DOHH2 (cell line): ENCODE data around the gene LSAMP.

ENCODE experiments used
- H3F3A ChIP-seq: fragments of 200-600 bp; sonication (generic), shearing (Covaris generic); 2 replicates; pipeline ENCODE4 v1.6.0; 2016; ENCODE audit warnings: antibody characterized with exemption, mild to moderate bottlenecking; ENCODE audit not compliant: control insufficient read depth, insufficient read depth
- H3K27ac ChIP-seq: fragments of 200-600 bp; sonication (generic); 2 replicates; pipeline ENCODE4 v1.5.1; 2014; ENCODE audit warnings: low read depth, mild to moderate bottlenecking, low read length, moderate library complexity
- H3K27me3 ChIP-seq: fragments of 200-600 bp; sonication (generic); 2 replicates; pipeline ENCODE4 v1.6.1; 2014; ENCODE audit warnings: mild to moderate bottlenecking, low read length, mixed read lengths; ENCODE audit not compliant: control insufficient read depth
- H3K36me3 ChIP-seq: fragments of 200-600 bp; sonication (generic); 2 replicates; pipeline ENCODE4 v1.6.1; 2014; ENCODE audit warnings: mild to moderate bottlenecking, low read length, moderate library complexity, mixed read lengths; ENCODE audit not compliant: control insufficient read depth
- H3K4me1 ChIP-seq: fragments of 200-600 bp; sonication (generic); 2 replicates; pipeline ENCODE4 v1.6.1; 2014; ENCODE audit warnings: mild to moderate bottlenecking, low read length, mixed read lengths; ENCODE audit not compliant: control insufficient read depth
- H3K4me2 ChIP-seq: fragments of 200-600 bp; sonication (generic); 2 replicates; pipeline ENCODE4 v1.6.0; 2014; ENCODE audit warnings: mild to moderate bottlenecking, low read length, moderate library complexity
- H3K4me3 ChIP-seq: fragments of 200-600 bp; sonication (generic); 2 replicates; pipeline ENCODE4 v1.5.1; 2014; ENCODE audit warnings: mild to moderate bottlenecking, low read length, mixed read lengths
- H3K79me2 ChIP-seq: fragments of 200-600 bp; sonication (generic); 2 replicates; pipeline ENCODE4 v1.6.1; 2014; ENCODE audit warnings: mild to moderate bottlenecking, low read length, mixed read lengths; ENCODE audit not compliant: control insufficient read depth
- H3K9me2 ChIP-seq: fragments of 200-600 bp; sonication (generic); replicated peaks from 2 replicates; pipeline ENCODE4 v1.6.1; 2014; ENCODE audit warnings: mild to moderate bottlenecking, low read length, mixed read lengths; ENCODE audit not compliant: control insufficient read depth
- H3K9me3 ChIP-seq: fragments of 200-600 bp; sonication (generic); 2 replicates; pipeline ENCODE4 v1.6.1; 2014; ENCODE audit warnings: antibody characterized with exemption, low read length, mixed read lengths; ENCODE audit not compliant: control insufficient read depth, insufficient read depth
- H4K20me1 ChIP-seq: fragments of 200-600 bp; sonication (generic); 2 replicates; pipeline ENCODE4 v1.6.0; 2014; ENCODE audit warnings: low read depth, mild to moderate bottlenecking, antibody characterized with exemption, low read length, moderate library complexity; ENCODE audit not compliant: control insufficient read depth, insufficient read depth
- EZH2phosphoT487 ChIP-seq: fragments of 200-600 bp; sonication (generic); IDR thresholded peaks from 2 replicates; pipeline ENCODE4 v1.6.1; 2017; ENCODE audit warnings: borderline replicate concordance, mild to moderate bottlenecking, antibody characterized with exemption, low read length, moderate library complexity, mixed read lengths
- TF ChIP-seq, protein P1 (sequence below): fragments of 200-600 bp; sonication (generic); IDR thresholded peaks from one replicate; pipeline ENCODE4 v1.5.1; 2014; ENCODE audit warnings: antibody characterized with exemption, mild to moderate bottlenecking, low read depth, low read length; ENCODE audit not compliant: poor library complexity, severe bottlenecking

The LSAMP gene

DNA sequence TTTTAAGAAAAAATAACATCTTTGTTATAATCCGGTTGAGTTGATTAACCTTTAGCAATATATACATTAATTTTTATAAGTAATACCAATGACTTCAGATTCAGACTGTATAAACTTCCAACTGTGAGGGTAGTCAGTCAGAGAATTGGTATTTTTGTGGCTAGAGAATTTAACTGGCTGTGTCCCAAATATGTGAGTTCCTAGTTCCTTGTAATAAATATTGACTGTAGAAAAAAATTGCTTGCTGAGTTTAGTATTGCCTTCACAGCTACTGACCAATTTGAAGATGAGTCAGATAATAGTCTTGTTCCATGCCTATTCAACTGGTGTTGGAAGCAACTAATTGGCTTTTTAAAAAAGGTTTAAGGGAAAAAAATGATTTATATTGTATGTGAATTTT, 611.2 kb downstream of the LSAMP start:
- Histone ChIP-seq H3K4me2 (no peak overlapping the region), H3K9me3 (no peaks in the 10 kb centered on the region), H3K9me2 (no peaks in the 10 kb centered on the region), H3K4me3 (no peak overlapping the region), H3K27me3 (no peaks in the 10 kb centered on the region), H3K4me1 (no peaks in the 10 kb centered on the region), H3K27ac (no peak overlapping the region), H3F3A (no peaks in the 10 kb centered on the region), H3K79me2 (no peaks in the 10 kb centered on the region), H4K20me1 (no peaks in the 10 kb centered on the region), H3K36me3 (no peaks in the 10 kb centered on the region)
- no peak for TF ChIP-seq EZH2phosphoT487

DNA sequence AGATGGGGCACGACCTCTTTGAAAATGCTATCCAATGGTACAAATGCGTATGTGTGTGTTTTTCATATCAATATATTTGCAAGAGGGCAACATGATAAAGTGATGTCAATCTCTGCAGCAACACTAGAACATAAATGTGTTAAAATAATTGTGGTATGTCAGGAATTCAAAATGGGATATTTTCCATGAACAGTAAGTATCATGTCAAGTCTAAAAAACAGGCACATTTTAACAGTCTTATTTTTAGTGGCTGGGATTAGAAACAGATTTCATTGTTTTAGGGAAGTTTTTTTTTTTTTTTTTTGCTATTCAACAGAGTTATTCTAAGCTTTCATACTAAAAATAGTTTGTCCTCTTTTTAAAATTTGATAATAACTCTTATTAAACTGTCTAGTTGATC, 612.2 kb downstream of the LSAMP start:
- H3K4me3 ChIP-seq = no peak overlapping the region
- no peaks in the 10 kb centered on the region for H4K20me1 ChIP-seq
- H3K27ac ChIP-seq = no peak overlapping the region

DNA sequence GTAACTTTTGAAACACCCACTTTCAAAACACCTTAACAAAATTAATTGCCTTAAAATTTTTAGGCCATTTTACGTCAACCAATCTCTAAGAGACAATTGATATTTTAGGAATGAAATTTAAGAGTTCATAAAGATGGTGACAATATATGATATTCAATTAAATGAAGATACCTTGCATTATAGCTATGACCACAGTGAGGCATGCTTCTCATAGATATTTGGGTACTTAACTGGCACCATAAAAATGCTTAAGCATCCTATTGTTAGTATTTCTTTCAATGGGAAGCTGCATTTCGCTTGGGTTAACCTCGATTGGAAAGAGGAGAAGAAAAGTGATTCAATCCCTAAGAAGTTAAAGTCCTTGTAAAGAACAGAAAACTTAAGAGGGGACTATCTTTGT, 613.0 kb downstream of the LSAMP start:
- Histone ChIP-seq H3K4me2 (no peak overlapping the region), H3K9me3 (no peaks in the 10 kb centered on the region), H3K36me3 (no peaks in the 10 kb centered on the region), H3K27me3 (no peaks in the 10 kb centered on the region), H3F3A (no peaks in the 10 kb centered on the region), H3K79me2 (no peaks in the 10 kb centered on the region), H3K4me3 (no peak overlapping the region), H3K27ac (no peak overlapping the region), H4K20me1 (no peaks in the 10 kb centered on the region), H3K4me1 (no peaks in the 10 kb centered on the region), H3K9me2 (no peaks in the 10 kb centered on the region)
- TF ChIP-seq EZH2phosphoT487 = no peak
- TF ChIP-seq, protein P1, sequence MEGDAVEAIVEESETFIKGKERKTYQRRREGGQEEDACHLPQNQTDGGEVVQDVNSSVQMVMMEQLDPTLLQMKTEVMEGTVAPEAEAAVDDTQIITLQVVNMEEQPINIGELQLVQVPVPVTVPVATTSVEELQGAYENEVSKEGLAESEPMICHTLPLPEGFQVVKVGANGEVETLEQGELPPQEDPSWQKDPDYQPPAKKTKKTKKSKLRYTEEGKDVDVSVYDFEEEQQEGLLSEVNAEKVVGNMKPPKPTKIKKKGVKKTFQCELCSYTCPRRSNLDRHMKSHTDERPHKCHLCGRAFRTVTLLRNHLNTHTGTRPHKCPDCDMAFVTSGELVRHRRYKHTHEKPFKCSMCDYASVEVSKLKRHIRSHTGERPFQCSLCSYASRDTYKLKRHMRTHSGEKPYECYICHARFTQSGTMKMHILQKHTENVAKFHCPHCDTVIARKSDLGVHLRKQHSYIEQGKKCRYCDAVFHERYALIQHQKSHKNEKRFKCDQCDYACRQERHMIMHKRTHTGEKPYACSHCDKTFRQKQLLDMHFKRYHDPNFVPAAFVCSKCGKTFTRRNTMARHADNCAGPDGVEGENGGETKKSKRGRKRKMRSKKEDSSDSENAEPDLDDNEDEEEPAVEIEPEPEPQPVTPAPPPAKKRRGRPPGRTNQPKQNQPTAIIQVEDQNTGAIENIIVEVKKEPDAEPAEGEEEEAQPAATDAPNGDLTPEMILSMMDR = no peak

More for the DNA sequence above, 612.2 kb downstream of the LSAMP start:
- no peaks in the 10 kb centered on the region for H3K36me3 ChIP-seq
- no peaks in the 10 kb centered on the region for H3K9me3 ChIP-seq
- H3K79me2 ChIP-seq = no peaks in the 10 kb centered on the region
- no peak overlapping the region for H3K4me2 ChIP-seq
- TF ChIP-seq EZH2phosphoT487 = no peak
- TF ChIP-seq, protein P1 = no peak
- H3K9me2 ChIP-seq = no peaks in the 10 kb centered on the region
- H3F3A ChIP-seq = no peaks in the 10 kb centered on the region
- no peaks in the 10 kb centered on the region for H3K27me3 ChIP-seq
- H3K4me1 ChIP-seq = no peaks in the 10 kb centered on the region

GRCh38 chr3:115831864-115832263, 613.4 kb downstream of the LSAMP start:
- H3K36me3 ChIP-seq = no peaks in the 10 kb centered on the region
- no peaks in the 10 kb centered on the region for H3K9me3 ChIP-seq
- TF ChIP-seq, protein P1 = no peak
- no peak for TF ChIP-seq EZH2phosphoT487
- no peaks in the 10 kb centered on the region for H3K27me3 ChIP-seq
- no peak overlapping the region for H3K4me3 ChIP-seq
- no peaks in the 10 kb centered on the region for H3K79me2 ChIP-seq
- no peaks in the 10 kb centered on the region for H3K9me2 ChIP-seq
- H3K4me1 ChIP-seq = no peaks in the 10 kb centered on the region
- H3F3A ChIP-seq = no peaks in the 10 kb centered on the region
- H3K4me2 ChIP-seq = no peak overlapping the region
- no peaks in the 10 kb centered on the region for H4K20me1 ChIP-seq
- H3K27ac ChIP-seq = no peak overlapping the region
